GM19324 (cell line): ENCODE data around the gene KLHDC4.

ENCODE experiments used
- ATAC-seq: cut with Tn5 transposase; IDR thresholded peaks from one replicate; pipeline ENCODE4 v1.9.1; 2021; ENCODE audit warnings: mild to moderate bottlenecking, moderate library complexity; ENCODE audit not compliant: unreplicated experiment, low FRiP score

Gene KLHDC4

GRCh38 chr16:87704754-87705353 is 60.9 kb downstream of the KLHDC4 start:
- no peak for ATAC-seq

DNA sequence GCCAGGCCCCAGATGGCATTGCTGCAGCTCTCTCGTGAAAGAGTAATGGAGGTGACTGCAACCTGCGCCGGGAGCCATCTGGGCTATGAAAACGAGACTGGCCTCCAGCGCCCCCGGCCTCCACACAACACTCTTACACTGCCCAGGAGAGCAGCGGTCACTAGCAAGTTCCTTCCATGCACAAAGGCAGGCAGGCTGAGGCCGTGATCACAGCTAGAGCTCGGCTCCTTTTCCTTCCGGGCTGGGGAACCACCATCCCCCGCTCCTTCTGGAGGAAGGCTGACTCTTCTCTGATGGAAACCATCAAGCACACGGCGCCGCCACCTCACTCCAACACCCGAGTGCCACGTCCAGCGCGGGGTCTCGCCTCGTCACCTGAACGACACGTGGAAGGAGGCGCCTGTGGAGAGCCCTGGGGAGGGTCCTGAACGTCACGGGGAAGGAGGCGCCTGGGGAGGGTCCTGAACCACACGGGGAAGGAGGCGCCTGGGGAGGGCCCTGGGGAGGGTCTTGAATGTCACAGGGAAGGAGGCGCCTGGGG is 61.9 kb downstream of the KLHDC4 start:
- no peak for ATAC-seq

GRCh38 chr16:87703071-87703470 is 62.7 kb downstream of the KLHDC4 start:
- ATAC-seq: no peak

GRCh38 chr16:87702325-87702811 is 63.4 kb downstream of the KLHDC4 start:
- no peak for ATAC-seq

- ATAC-seq: no peak
These were observed 64.3 kb downstream of the KLHDC4 start for GRCh38 chr16:87701505-87701921.

- no peak for ATAC-seq
These were observed 64.7 kb downstream of the KLHDC4 start for GRCh38 chr16:87701078-87701460.

- no peak for ATAC-seq
These were observed 65.2 kb downstream of the KLHDC4 start for GRCh38 chr16:87700406-87701077.

DNA sequence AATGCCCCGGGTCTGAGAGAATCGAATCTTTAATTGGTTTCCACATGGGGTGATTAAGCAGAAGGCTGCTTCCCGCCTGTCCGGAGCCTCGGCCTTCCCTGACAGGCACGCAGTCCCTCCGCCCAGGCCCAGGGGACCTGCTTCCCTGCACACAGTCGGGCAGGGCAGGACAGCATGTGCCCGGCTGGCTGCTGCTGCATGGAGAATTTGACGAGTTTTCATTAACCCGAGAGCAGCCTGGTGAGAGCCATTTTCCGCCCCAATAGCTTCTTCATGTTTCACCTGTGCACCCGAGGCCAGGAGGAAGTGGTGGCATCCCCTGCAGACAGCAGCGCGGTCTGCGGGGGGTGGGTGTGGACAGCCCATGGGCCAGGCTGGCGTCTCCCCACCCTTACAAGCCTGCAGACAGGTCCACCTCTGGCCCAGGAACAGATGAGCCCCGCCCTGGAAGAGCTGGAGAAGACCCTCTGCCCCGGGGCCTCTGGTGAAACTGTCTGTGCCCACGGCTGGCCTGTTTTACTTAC is 67.0 kb downstream of the KLHDC4 start:
- no peak for ATAC-seq

GRCh38 chr16:87698241-87698640 is 67.5 kb downstream of the KLHDC4 start:
- no peak for ATAC-seq

DNA sequence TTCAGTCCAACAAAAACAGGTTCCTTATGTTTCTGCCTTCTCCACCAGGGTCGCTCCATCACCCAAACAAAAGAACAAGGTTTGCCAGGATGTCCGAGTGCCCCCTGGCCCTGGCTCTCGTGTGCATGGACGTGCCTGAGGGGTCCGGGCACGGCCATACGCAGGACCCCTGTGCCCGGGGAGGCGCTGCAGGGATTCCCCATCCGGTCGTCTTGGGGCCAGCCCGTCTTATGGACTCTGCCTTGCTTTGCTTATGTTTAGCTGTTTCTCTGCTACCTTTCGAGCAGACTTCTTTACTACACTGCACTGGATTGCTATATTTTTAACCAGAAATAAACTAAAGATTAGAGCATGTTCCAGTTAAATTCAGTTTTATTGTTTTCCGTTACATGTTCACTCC is 68.0 kb downstream of the KLHDC4 start:
- ATAC-seq: no peak

GRCh38 chr16:87697256-87697655 is 68.5 kb downstream of the KLHDC4 start:
- ATAC-seq: no peak

GRCh38 chr16:87696726-87697125 is 69.1 kb downstream of the KLHDC4 start:
- ATAC-seq: no peak

- no peak for ATAC-seq
These were observed 70.3 kb downstream of the KLHDC4 start for GRCh38 chr16:87695534-87695933.

DNA sequence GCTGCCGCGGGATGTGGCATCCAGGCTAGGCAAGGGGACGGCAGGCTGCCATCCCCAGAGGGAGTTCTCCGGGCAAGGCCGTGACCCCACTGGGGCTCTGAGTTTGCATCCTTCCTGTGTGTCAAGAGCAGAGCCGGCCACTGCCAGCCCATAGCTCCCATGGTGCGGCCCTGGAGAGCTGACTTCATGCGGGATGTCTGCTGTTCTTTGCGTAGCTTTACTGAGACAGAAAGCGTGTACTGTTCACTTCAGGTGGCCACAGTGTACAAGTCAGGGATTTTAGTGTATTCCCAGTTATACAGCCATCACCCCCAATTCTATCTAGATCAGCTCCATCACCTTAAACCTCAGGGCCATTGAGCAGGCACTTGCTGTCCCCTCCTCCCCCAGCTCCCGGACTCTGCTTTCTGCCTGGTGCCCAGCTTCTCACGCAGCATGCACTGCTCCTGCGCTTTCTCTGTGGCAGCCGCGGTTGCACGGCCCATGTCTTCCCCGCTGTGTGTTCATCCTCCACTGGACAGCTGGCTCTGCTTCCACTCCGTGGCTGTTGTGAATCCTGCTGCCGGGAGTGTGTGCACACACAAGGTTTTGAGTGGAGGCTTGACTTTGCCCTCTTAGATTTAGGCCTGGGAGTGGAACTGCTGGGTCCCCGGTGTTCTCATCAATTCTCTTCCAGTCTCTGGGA is 71.2 kb downstream of the KLHDC4 start:
- no peak for ATAC-seq

- ATAC-seq: no peak
These were observed 72.0 kb downstream of the KLHDC4 start for GRCh38 chr16:87693827-87694226.

GRCh38 chr16:87692756-87693155 is 73.0 kb downstream of the KLHDC4 start:
- no peak for ATAC-seq

DNA sequence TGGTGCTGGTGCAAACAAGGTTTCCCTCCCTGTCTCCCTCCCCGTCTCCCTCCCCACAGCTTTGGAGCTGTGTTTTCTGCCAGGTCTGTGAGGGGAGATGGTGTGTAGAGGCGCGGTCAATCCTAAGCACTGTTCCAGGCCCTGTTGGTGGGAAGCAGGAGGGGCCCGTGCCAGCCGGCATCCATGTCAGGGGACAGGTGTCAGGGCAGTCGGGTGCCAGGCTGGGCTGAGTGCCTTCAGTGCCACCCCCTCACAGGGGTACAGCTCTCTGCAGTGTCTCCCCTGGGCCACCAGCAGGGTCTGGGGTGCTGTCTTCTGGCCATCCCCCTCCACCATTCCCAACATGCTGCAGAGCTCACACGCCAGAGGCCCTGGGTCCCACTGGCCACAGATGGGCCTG is 73.6 kb downstream of the KLHDC4 start:
- ATAC-seq: no peak

DNA sequence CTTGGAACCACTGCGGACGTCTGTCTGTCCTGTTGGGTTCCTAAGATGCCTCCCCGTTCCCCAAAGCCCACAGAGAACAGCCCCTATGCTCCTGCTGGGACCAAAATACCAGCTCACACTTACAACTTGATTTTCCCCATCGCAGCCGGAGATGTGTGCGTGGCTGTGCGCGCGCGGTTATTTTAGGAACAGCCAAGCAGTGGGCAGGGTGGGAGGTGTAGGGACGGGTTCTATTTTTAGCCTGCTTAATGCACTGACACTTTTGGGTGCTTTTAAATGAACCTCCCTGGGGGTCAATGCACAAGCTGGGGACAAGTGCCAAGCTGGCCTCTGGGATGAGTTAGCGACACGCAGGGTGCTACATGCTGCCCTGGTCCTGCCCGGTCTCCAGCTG is 74.1 kb downstream of the KLHDC4 start:
- ATAC-seq: no peak

GRCh38 chr16:87690911-87691685 is 74.7 kb downstream of the KLHDC4 start:
- no peak for ATAC-seq

- ATAC-seq: no peak
These were observed 75.8 kb downstream of the KLHDC4 start for GRCh38 chr16:87689956-87690465.
